OCI-LY7 (cell line): ENCODE data around the gene APRT. TPM values are rescaled to one million over a fixed set of nuclear protein-coding genes. Genes with fewer than 3 reads are reported as not detected.

ENCODE experiments used
- BruUV-seq: library from RNA; stranded (reverse); fragments of 400-500 nt; replicated peaks from 2 replicates; lab custom pipeline; 2021; lab: Mats Ljungman, UMichigan
- CTCF ChIA-PET: fragments of 300-600 bp; sonication (Branson Sonifier 250); formaldehyde crosslinking; loops from one replicate; lab custom pipeline; 2022; ENCODE audit warnings: antibody characterized with exemption; ENCODE audit not compliant: unreplicated experiment; lab: Charles Lee
- POLR2A ChIA-PET: fragments of 300-600 bp; sonication (Branson Sonifier 250); formaldehyde crosslinking; loops from one replicate; lab custom pipeline; 2022; ENCODE audit warnings: antibody characterized with exemption; lab: Charles Lee
- DNase-seq: peaks from one replicate; pipeline ENCODE4 v3.0.0-alpha.2; 2015; ENCODE audit warnings: low spot score
- H2AFZ ChIP-seq: fragments of 200-600 bp; sonication (generic), shearing (Covaris generic); 2 replicates; pipeline ENCODE4 v1.6.1; 2014; ENCODE audit warnings: mild to moderate bottlenecking, antibody characterized with exemption, low read length, moderate library complexity
- H3K27ac ChIP-seq: fragments of 200-600 bp; sonication (generic); 2 replicates; pipeline ENCODE4 v1.5.1; 2014; ENCODE audit warnings: mixed run types, low read depth, mild to moderate bottlenecking, moderate library complexity, low read length, inconsistent platforms; ENCODE audit not compliant: poor library complexity, severe bottlenecking
- H3K36me3 ChIP-seq: fragments of 200-600 bp; sonication (generic); 2 replicates; pipeline ENCODE4 v1.6.1; 2014; ENCODE audit warnings: mild to moderate bottlenecking, antibody characterized with exemption, low read length, moderate library complexity, mixed read lengths; ENCODE audit not compliant: insufficient read depth
- H3K4me1 ChIP-seq: fragments of 200-600 bp; sonication (generic); 2 replicates; pipeline ENCODE4 v1.5.1; 2014; ENCODE audit warnings: mild to moderate bottlenecking, low read length; ENCODE audit not compliant: insufficient read depth, poor library complexity, severe bottlenecking
- H3K4me2 ChIP-seq: fragments of 200-600 bp; sonication (generic); 2 replicates; pipeline ENCODE4 v1.6.1; 2014; ENCODE audit warnings: mild to moderate bottlenecking, low read length
- H3K4me3 ChIP-seq: fragments of 200-600 bp; sonication (generic); 2 replicates; pipeline ENCODE4 v1.5.1; 2014; ENCODE audit warnings: mild to moderate bottlenecking, low read depth, low read length; ENCODE audit not compliant: poor library complexity, severe bottlenecking
- H3K79me2 ChIP-seq: fragments of 200-600 bp; sonication (generic); 2 replicates; pipeline ENCODE4 v1.6.1; 2016; ENCODE audit warnings: low read depth, mild to moderate bottlenecking, low read length, moderate library complexity, mixed read lengths; ENCODE audit not compliant: insufficient read depth
- H3K9me2 ChIP-seq: fragments of 200-600 bp; sonication (generic); 2 replicates; pipeline ENCODE4 v1.6.1; 2016; ENCODE audit warnings: mild to moderate bottlenecking, low read length, mixed read lengths; ENCODE audit not compliant: insufficient read depth
- H3K9me3 ChIP-seq: fragments of 200-600 bp; sonication (generic); 2 replicates; pipeline ENCODE4 v1.6.1; 2014; ENCODE audit warnings: mild to moderate bottlenecking, mixed run types, low read length, mixed read lengths
- H4K20me1 ChIP-seq: fragments of 200-600 bp; sonication (generic); 2 replicates; pipeline ENCODE4 v1.6.1; 2014; ENCODE audit warnings: mild to moderate bottlenecking, antibody characterized with exemption, low read length, moderate library complexity, mixed read lengths; ENCODE audit not compliant: insufficient read depth
- EZH2phosphoT487 ChIP-seq: fragments of 200-600 bp; sonication (generic); IDR thresholded peaks from 2 replicates; pipeline ENCODE4 v1.6.1; 2018; ENCODE audit warnings: low read depth, borderline replicate concordance, mild to moderate bottlenecking, mixed run types, antibody characterized with exemption, low read length, moderate library complexity, mixed read lengths
- intact Hi-C: fragments of 100-400 bp; cut with micrococcal nuclease; formaldehyde crosslinking; loops from one replicate; pipeline ENCODE4 v1.10.0; 2022; ENCODE audit not compliant: unreplicated experiment
- total RNA-seq, 2 experiments: library from RNA; depleted of rRNA in 1 of 2; stranded (reverse); fragments of >200 nt in 1 of 2; shearing (Covaris generic) in 1 of 2; gene quantifications; 2 replicates each; pipeline ENCODE4 v1.2.3, GENCODE V29; 2014 to 2022
- TF ChIP-seq, protein P1 (sequence below): fragments of 200-600 bp; sonication (generic); conservative IDR thresholded peaks from 2 replicates; pipeline ENCODE4 v1.5.1; 2014; ENCODE audit warnings: mild to moderate bottlenecking, antibody characterized with exemption, low read length, moderate library complexity, mixed read lengths

Gene APRT
- total RNA-seq, 2 experiments from 2014 or later: 151 to 216 TPM

DNA sequence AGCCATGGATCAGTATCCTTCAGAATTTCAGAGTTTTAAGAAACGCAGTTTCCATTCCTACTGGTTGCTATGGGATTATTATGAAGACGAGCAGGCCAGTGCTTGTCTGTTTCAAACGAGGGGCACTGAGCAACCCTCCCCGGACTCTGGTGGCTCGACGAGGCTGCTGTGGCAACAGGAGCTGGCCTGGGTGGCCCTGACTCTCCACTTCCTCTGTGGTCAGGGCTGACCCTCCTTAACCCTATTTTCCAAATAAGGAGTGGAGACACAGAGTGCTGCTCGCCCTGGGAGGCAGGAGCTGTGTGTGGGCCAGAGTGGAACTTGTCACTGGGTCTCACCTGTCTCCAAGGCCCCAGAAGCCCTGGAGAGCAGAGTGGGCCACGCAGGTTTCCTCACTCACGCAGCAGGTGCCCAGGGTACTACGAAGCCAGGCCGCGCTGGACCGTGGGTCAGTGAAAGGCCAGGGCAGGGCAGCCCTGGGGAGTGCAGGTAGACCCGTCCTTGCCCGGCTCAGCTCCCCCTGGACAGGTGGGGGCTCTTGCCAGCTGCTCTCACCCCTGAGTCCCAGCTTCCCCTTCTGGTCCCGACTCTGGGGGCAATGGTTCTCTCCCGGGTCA is 41.7 kb upstream of the APRT start:
- intact Hi-C loops: no loop called here
- no peaks in the 10 kb centered on the region for H3K9me2 ChIP-seq
- DNase-seq: no peak
- POLR2A ChIA-PET: interaction anchor here (0.7 to 1.1 kb wide), 2 partner anchors 301 to 1626 kb away, joined by 3 to 15 read pairs; no protein-coding TSS in a partner anchor
- H3K9me3 ChIP-seq: no peaks in the 10 kb centered on the region
- no peaks in the 10 kb centered on the region; the same call in 1 of the 2 replicates for H3K79me2 ChIP-seq
- H4K20me1 ChIP-seq: 0 out of 2 replicates have a peak, but pooled peaks cover 4% of the 10 kb centered on the region
- H2AFZ ChIP-seq: no peak overlapping the region
- no peak overlapping the region for H3K4me3 ChIP-seq
- peaks cover 25% of the 10 kb centered on the region for H3K4me1 ChIP-seq
- CTCF ChIA-PET: interaction anchor here (0.6 kb wide), 1 partner anchor 60 kb away, joined by 5 read pairs; no protein-coding TSS in a partner anchor
- TF ChIP-seq EZH2phosphoT487: no peak
- TF ChIP-seq, protein P1, sequence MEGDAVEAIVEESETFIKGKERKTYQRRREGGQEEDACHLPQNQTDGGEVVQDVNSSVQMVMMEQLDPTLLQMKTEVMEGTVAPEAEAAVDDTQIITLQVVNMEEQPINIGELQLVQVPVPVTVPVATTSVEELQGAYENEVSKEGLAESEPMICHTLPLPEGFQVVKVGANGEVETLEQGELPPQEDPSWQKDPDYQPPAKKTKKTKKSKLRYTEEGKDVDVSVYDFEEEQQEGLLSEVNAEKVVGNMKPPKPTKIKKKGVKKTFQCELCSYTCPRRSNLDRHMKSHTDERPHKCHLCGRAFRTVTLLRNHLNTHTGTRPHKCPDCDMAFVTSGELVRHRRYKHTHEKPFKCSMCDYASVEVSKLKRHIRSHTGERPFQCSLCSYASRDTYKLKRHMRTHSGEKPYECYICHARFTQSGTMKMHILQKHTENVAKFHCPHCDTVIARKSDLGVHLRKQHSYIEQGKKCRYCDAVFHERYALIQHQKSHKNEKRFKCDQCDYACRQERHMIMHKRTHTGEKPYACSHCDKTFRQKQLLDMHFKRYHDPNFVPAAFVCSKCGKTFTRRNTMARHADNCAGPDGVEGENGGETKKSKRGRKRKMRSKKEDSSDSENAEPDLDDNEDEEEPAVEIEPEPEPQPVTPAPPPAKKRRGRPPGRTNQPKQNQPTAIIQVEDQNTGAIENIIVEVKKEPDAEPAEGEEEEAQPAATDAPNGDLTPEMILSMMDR: no peak
- no peak overlapping the region for H3K4me2 ChIP-seq
- no peaks in the 10 kb centered on the region for H3K36me3 ChIP-seq
- BruUV-seq: no TSS peak
- no peak overlapping the region for H3K27ac ChIP-seq

DNA sequence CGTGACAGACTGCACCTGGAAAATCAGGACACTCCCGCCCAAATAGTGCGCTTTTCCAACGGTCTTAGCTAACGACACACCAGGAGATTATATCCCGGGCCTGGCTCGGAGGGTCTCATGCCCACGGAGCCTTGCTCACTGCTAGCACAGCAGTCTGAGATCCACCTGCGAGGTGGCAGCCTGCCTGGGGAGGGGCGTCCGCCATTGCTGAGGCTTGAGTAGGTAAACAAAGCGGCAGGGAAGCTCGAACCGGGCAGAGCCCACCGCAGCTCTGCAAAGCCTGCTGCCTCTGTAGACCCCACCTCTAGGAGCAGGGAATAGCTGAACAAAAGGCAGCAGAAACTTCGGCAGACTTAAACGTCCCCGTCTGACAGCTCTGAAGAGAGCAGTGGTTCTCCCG is 39.9 kb upstream of the APRT start:
- POLR2A ChIA-PET: no interaction called here
- CTCF ChIA-PET: no interaction called here

More for the DNA sequence above, 39.9 kb upstream of the APRT start:
- no TSS peak for BruUV-seq
- TF ChIP-seq, protein P1: no peak
- TF ChIP-seq EZH2phosphoT487: no peak
- no peaks in the 10 kb centered on the region for H3K9me3 ChIP-seq
- H3K36me3 ChIP-seq: no peaks in the 10 kb centered on the region
- 0 out of 2 replicates have a peak, but pooled peaks cover 4% of the 10 kb centered on the region for H4K20me1 ChIP-seq
- H3K27ac ChIP-seq: no peak overlapping the region
- DNase-seq: no peak
- no peaks in the 10 kb centered on the region for H3K9me2 ChIP-seq
- H3K4me1 ChIP-seq: peaks cover 19% of the 10 kb centered on the region
- intact Hi-C loops: no loop called here
- no peak overlapping the region for H3K4me2 ChIP-seq
- no peaks in the 10 kb centered on the region for H3K79me2 ChIP-seq
- no peak overlapping the region for H2AFZ ChIP-seq
- H3K4me3 ChIP-seq: no peak overlapping the region
